Stimulated activated effector memory CD8-positive, alpha-beta T cell treated with anti-CD3 and anti-CD28 coated beads, Interleukin-12 subunit alpha, Interleukin-12 subunit beta, amount 100 ng/mL, for 72 hours (primary cell): ENCODE results near the gene UGT1A1.

Experiments used
- ATAC-seq: fragments of 150-1000 bp; cut with Tn5 transposase; 2 replicates; pipeline ENCODE4 v1.10.0; 2021
- DNase-seq, 2 donors: peaks; one replicate each; pipeline ENCODE4 v3.0.0; 2021 to 2022; ENCODE audit warnings: low spot score in 2 of 2
- H3K27ac Mint-ChIP-seq: one replicate; pipeline ENCODE4 v1.8.0; 2022; ENCODE audit warnings: mild to moderate bottlenecking, mixed read lengths
- H3K36me3 Mint-ChIP-seq: one replicate; pipeline ENCODE4 v1.8.0; 2022; ENCODE audit warnings: mild to moderate bottlenecking, mixed read lengths
- H3K4me1 Mint-ChIP-seq: one replicate; pipeline ENCODE4 v1.8.0; 2022; ENCODE audit warnings: mixed read lengths
- H3K4me3 Mint-ChIP-seq: one replicate; pipeline ENCODE4 v1.8.0; 2022; ENCODE audit warnings: mild to moderate bottlenecking, mixed read lengths
- H3K9me3 Mint-ChIP-seq: one replicate; pipeline ENCODE4 v1.8.0; 2022; ENCODE audit warnings: mixed read lengths

UGT1A1 gene

GRCh38 chr2:233775414-233775813 is 15.3 kb downstream of the UGT1A1 start:
- ATAC-seq (no peak), DNase-seq (no peak)
- no peaks in the 10 kb centered on the region for H3K4me1 Mint-ChIP-seq
- H3K36me3 Mint-ChIP-seq, result no peaks in the 10 kb centered on the region
- no peak overlapping the region for H3K27ac Mint-ChIP-seq
- H3K4me3 Mint-ChIP-seq, result no peak overlapping the region
- peaks cover 11% of the 10 kb centered on the region for H3K9me3 Mint-ChIP-seq

GRCh38 chr2:233778030-233778429 is 18.0 kb downstream of the UGT1A1 start, which contains the start of gene MROH2A:
Gene MROH2A, plus strand, starts transcription at chr2:233778330. Its CDS starts 1,029 bp downstream, at chr2:233779359.
- Mint-ChIP-seq H3K4me1 (no peaks in the 10 kb centered on the region), H3K27ac (no peak within 1 kb of the TSS), H3K9me3 (peaks cover 11% of the 10 kb centered on the region), H3K36me3 (no peaks in the 10 kb centered on the region), H3K4me3 (no peak within 1 kb of the TSS)
- DNase-seq (no peak), ATAC-seq (no peak)

- peaks cover 11% of the 10 kb centered on the region for H3K9me3 Mint-ChIP-seq
- ATAC-seq (peak; percentile 28), DNase-seq (no peak)
- H3K36me3 Mint-ChIP-seq, result no peaks in the 10 kb centered on the region
- H3K4me3 Mint-ChIP-seq, result no peak overlapping the region
- H3K27ac Mint-ChIP-seq, result no peak overlapping the region
- no peaks in the 10 kb centered on the region for H3K4me1 Mint-ChIP-seq
Observed at GRCh38 chr2:233779722-233780121, 19.7 kb downstream of the UGT1A1 start.

GRCh38 chr2:233780771-233781170 is 20.7 kb downstream of the UGT1A1 start:
- Mint-ChIP-seq H3K4me1 (no peaks in the 10 kb centered on the region), H3K9me3 (peaks cover 10% of the 10 kb centered on the region), H3K36me3 (no peaks in the 10 kb centered on the region), H3K4me3 (no peak overlapping the region), H3K27ac (no peak overlapping the region)
- no peak for DNase-seq
- ATAC-seq, result no peak

- ATAC-seq, result peak; percentile 20
- H3K36me3 Mint-ChIP-seq, result no peaks in the 10 kb centered on the region
- no peak overlapping the region for H3K4me3 Mint-ChIP-seq
Observed at GRCh38 chr2:233789554-233789953, 29.5 kb downstream of the UGT1A1 start.

GRCh38 chr2:233791151-233791882 is 31.2 kb downstream of the UGT1A1 start:
- DNase-seq, result no peak
- no peaks in the 10 kb centered on the region for H3K36me3 Mint-ChIP-seq
- H3K4me3 Mint-ChIP-seq, result no peak overlapping the region
- no peaks in the 10 kb centered on the region for H3K4me1 Mint-ChIP-seq
- no peak for ATAC-seq
- H3K27ac Mint-ChIP-seq, result no peak overlapping the region
- H3K9me3 Mint-ChIP-seq, result no peaks in the 10 kb centered on the region

More at GRCh38 chr2:233789554-233789953, 29.5 kb downstream of the UGT1A1 start:
- Mint-ChIP-seq H3K4me1 (no peaks in the 10 kb centered on the region), H3K27ac (no peak overlapping the region), H3K9me3 (peaks cover 3% of the 10 kb centered on the region)
- DNase-seq, result peak in 1 of 2 donors; percentile 39

GRCh38 chr2:233791883-233792329 is 31.8 kb downstream of the UGT1A1 start:
- DNase-seq, result peak in 1 of 2 donors; percentile 34
- Mint-ChIP-seq H3K27ac (no peak overlapping the region), H3K4me3 (no peak overlapping the region), H3K4me1 (no peaks in the 10 kb centered on the region), H3K36me3 (no peaks in the 10 kb centered on the region), H3K9me3 (no peaks in the 10 kb centered on the region)
- no peak for ATAC-seq

- no peak overlapping the region for H3K4me3 Mint-ChIP-seq
Observed at GRCh38 chr2:233792720-233793119, 32.6 kb downstream of the UGT1A1 start.

GRCh38 chr2:233793465-233794127 is 33.5 kb downstream of the UGT1A1 start:
- no peaks in the 10 kb centered on the region for H3K4me1 Mint-ChIP-seq
- H3K36me3 Mint-ChIP-seq, result no peaks in the 10 kb centered on the region
- DNase-seq (peak in 1 of 2 donors; percentile 28), ATAC-seq (no peak)
- no peaks in the 10 kb centered on the region for H3K9me3 Mint-ChIP-seq
- H3K27ac Mint-ChIP-seq, result no peak overlapping the region
- no peak overlapping the region for H3K4me3 Mint-ChIP-seq

More at GRCh38 chr2:233792720-233793119, 32.6 kb downstream of the UGT1A1 start:
- ATAC-seq, result no peak
- H3K9me3 Mint-ChIP-seq, result no peaks in the 10 kb centered on the region
- H3K36me3 Mint-ChIP-seq, result no peaks in the 10 kb centered on the region
- no peaks in the 10 kb centered on the region for H3K4me1 Mint-ChIP-seq
- H3K27ac Mint-ChIP-seq, result no peak overlapping the region
- no peak for DNase-seq

GRCh38 chr2:233794128-233794658 is 34.1 kb downstream of the UGT1A1 start:
- DNase-seq, result peak in 1 of 2 donors; percentile 38
- no peak overlapping the region for H3K4me3 Mint-ChIP-seq
- no peak for ATAC-seq
- no peaks in the 10 kb centered on the region for H3K4me1 Mint-ChIP-seq
- no peak overlapping the region for H3K27ac Mint-ChIP-seq
- H3K9me3 Mint-ChIP-seq, result no peaks in the 10 kb centered on the region
- no peaks in the 10 kb centered on the region for H3K36me3 Mint-ChIP-seq

GRCh38 chr2:233795735-233796171 is 35.7 kb downstream of the UGT1A1 start:
- ATAC-seq (no peak), DNase-seq (peak in 1 of 2 donors; percentile 38)
- Mint-ChIP-seq H3K4me1 (no peaks in the 10 kb centered on the region), H3K9me3 (no peaks in the 10 kb centered on the region), H3K27ac (no peak overlapping the region), H3K4me3 (no peak overlapping the region), H3K36me3 (no peaks in the 10 kb centered on the region)

- H3K4me3 Mint-ChIP-seq, result no peak overlapping the region
- H3K36me3 Mint-ChIP-seq, result no peaks in the 10 kb centered on the region
- peaks cover 3% of the 10 kb centered on the region for H3K4me1 Mint-ChIP-seq
- no peaks in the 10 kb centered on the region for H3K9me3 Mint-ChIP-seq
- no peak overlapping the region for H3K27ac Mint-ChIP-seq
- peak in 1 of 2 donors; percentile 28 for DNase-seq
- no peak for ATAC-seq
Observed at GRCh38 chr2:233796254-233796653, 36.2 kb downstream of the UGT1A1 start.

- no peak for ATAC-seq
Observed at GRCh38 chr2:233798335-233799086, 38.4 kb downstream of the UGT1A1 start.

GRCh38 chr2:233799087-233799665 is 39.1 kb downstream of the UGT1A1 start:
- peaks cover 7% of the 10 kb centered on the region for H3K4me1 Mint-ChIP-seq
- H3K9me3 Mint-ChIP-seq, result no peaks in the 10 kb centered on the region
- ATAC-seq (no peak), DNase-seq (no peak)
- no peaks in the 10 kb centered on the region for H3K36me3 Mint-ChIP-seq
- no peak overlapping the region for H3K27ac Mint-ChIP-seq
- no peak overlapping the region for H3K4me3 Mint-ChIP-seq

More at GRCh38 chr2:233798335-233799086, 38.4 kb downstream of the UGT1A1 start:
- DNase-seq, result no peak
- Mint-ChIP-seq H3K4me1 (peaks cover 7% of the 10 kb centered on the region), H3K4me3 (no peak overlapping the region), H3K36me3 (no peaks in the 10 kb centered on the region), H3K9me3 (no peaks in the 10 kb centered on the region), H3K27ac (no peak overlapping the region)

GRCh38 chr2:233799716-233800115 is 39.6 kb downstream of the UGT1A1 start:
- H3K36me3 Mint-ChIP-seq, result no peaks in the 10 kb centered on the region
- no peaks in the 10 kb centered on the region for H3K9me3 Mint-ChIP-seq
- ATAC-seq, result no peak
- no peak for DNase-seq
- H3K4me3 Mint-ChIP-seq, result no peak overlapping the region
- H3K27ac Mint-ChIP-seq, result no peak overlapping the region
- H3K4me1 Mint-ChIP-seq, result peaks cover 7% of the 10 kb centered on the region
